Lower lobe of right lung (tissue), 2 donors: ENCODE results near the gene GPR152. TPM values are rescaled to one million over a fixed set of nuclear protein-coding genes. Genes with fewer than 3 reads are reported as not detected.

Source experiments
- ATAC-seq, 2 donors: fragments of 200-7000 bp; cut with Tn5 transposase; one replicate each; pipeline ENCODE4 v1.9.1; 2020 to 2022; ENCODE audit warnings: mild to moderate bottlenecking in 2 of 2, moderate library complexity in 2 of 2
- DNase-seq: peaks from one replicate; pipeline ENCODE4 v3.0.0-alpha.2; 2020
- H3K27ac ChIP-seq: fragments of 200-600 bp; one replicate; pipeline ENCODE4 v1.8.0; 2022
- H3K27me3 ChIP-seq: fragments of 200-600 bp; one replicate; pipeline ENCODE4 v1.8.0; 2022; ENCODE audit warnings: low read depth
- H3K36me3 ChIP-seq: fragments of 200-600 bp; one replicate; pipeline ENCODE4 v1.8.0; 2022; ENCODE audit warnings: mild to moderate bottlenecking
- H3K4me1 ChIP-seq: fragments of 200-600 bp; one replicate; pipeline ENCODE4 v1.8.0; 2022
- H3K4me3 ChIP-seq: fragments of 200-600 bp; one replicate; pipeline ENCODE4 v1.8.0; 2022; ENCODE audit warnings: mild to moderate bottlenecking
- H3K9me3 ChIP-seq: fragments of 200-600 bp; one replicate; pipeline ENCODE4 v1.8.0; 2022
- CTCF ChIP-seq: fragments of 200-600 bp; IDR thresholded peaks from one replicate; pipeline ENCODE4 v1.8.0; 2022; ENCODE audit warnings: antibody characterized with exemption, mild to moderate bottlenecking
- intact Hi-C: fragments of 100-400 bp; cut with DNase I; formaldehyde crosslinking; loops from one replicate; pipeline ENCODE4 v1.11.0; 2022
- total RNA-seq: library from RNA; stranded (reverse); fragmentation: NEBNext Ultra II Directional; extraction: Animal tissue kit (Norgen Biotek cat#: 25700); gene quantifications from one replicate; pipeline ENCODE4 v1.2.1, GENCODE V29; 2021
- donor health status: DM: no; HTN: yes; CAD: no; lungs with severe emphysema.

GPR152 gene
- total RNA-seq, 1 donor from 2014 or later: not detected

- no peaks in the 10 kb centered on the region for H3K36me3 ChIP-seq
- intact Hi-C loops: no loop called here
- ATAC-seq (no peak), DNase-seq (no peak)
- no peak for TF ChIP-seq CTCF
- peaks cover 3% of the 10 kb centered on the region for H3K4me1 ChIP-seq
- no peaks in the 10 kb centered on the region for H3K27me3 ChIP-seq
- no peaks in the 10 kb centered on the region for H3K9me3 ChIP-seq
- H3K27ac ChIP-seq: no peak overlapping the region
- H3K4me3 ChIP-seq: no peak overlapping the region
These were observed 4.9 kb upstream of the GPR152 start for GRCh38 chr11:67457453-67457852.

GRCh38 chr11:67456068-67456705, 3.7 kb upstream of the GPR152 start:
- Histone ChIP-seq H3K27ac (no peak overlapping the region), H3K4me1 (peaks cover 6% of the 10 kb centered on the region), H3K9me3 (no peaks in the 10 kb centered on the region), H3K27me3 (no peaks in the 10 kb centered on the region), H3K36me3 (no peaks in the 10 kb centered on the region), H3K4me3 (no peak overlapping the region)
- no peak for TF ChIP-seq CTCF
- ATAC-seq (no peak), DNase-seq (peak; percentile 42)
- intact Hi-C loops: no loop called here

- TF ChIP-seq CTCF: no peak
- Histone ChIP-seq H3K4me1 (peaks cover 10% of the 10 kb centered on the region), H3K36me3 (no peaks in the 10 kb centered on the region), H3K27ac (no peak within 1 kb of the TSS), H3K27me3 (no peaks in the 10 kb centered on the region), H3K9me3 (no peaks in the 10 kb centered on the region), H3K4me3 (no peak within 1 kb of the TSS)
- DNase-seq: no peak
- no peak for ATAC-seq
- intact Hi-C loops: no loop called here
These were observed 2.5 kb upstream of the GPR152 start, which contains the start of gene CABP4 for GRCh38 chr11:67455054-67455453. TSS of gene CABP4 (plus strand) at chr11:67455354. CDS start at chr11:67455424, 70 bp downstream.

GRCh38 chr11:67453816-67454732, 1.5 kb upstream of the GPR152 start:
- no peak for TF ChIP-seq CTCF
- ATAC-seq (no peak), DNase-seq (no peak)
- H3K27ac ChIP-seq: no peak overlapping the region
- H3K9me3 ChIP-seq: no peaks in the 10 kb centered on the region
- no peaks in the 10 kb centered on the region for H3K27me3 ChIP-seq
- peaks cover 12% of the 10 kb centered on the region for H3K4me1 ChIP-seq
- no peak overlapping the region for H3K4me3 ChIP-seq
- intact Hi-C loops: no loop called here
- H3K36me3 ChIP-seq: no peaks in the 10 kb centered on the region

- peaks cover 12% of the 10 kb centered on the region for H3K4me1 ChIP-seq
- peak overlapping the region; percentile 67 for H3K27ac ChIP-seq
- intact Hi-C loops: no loop called here
- DNase-seq (no peak), ATAC-seq (no peak)
- H3K9me3 ChIP-seq: no peaks in the 10 kb centered on the region
- TF ChIP-seq CTCF: no peak
- no peak overlapping the region for H3K4me3 ChIP-seq
- H3K27me3 ChIP-seq: no peaks in the 10 kb centered on the region
- H3K36me3 ChIP-seq: no peaks in the 10 kb centered on the region
These were observed 912 bp downstream of the GPR152 start for GRCh38 chr11:67451658-67451976.
